Trophoblast cell (in vitro differentiated cells and primary cell): ENCODE results near the gene MTCL3.
"Not testable (repeated sequence)": the region's sequence is repeated elsewhere in the genome, so short reads cannot be mapped to it uniquely, and the experiment has no call there.

ENCODE experiments used
- DNase-seq, 2 donors: peaks; one replicate each; pipeline ENCODE4 v3.0.0-alpha.2; 2016
- H2AFZ ChIP-seq: 2 replicates; pipeline ENCODE4 v1.6.1; 2013; ENCODE audit warnings: low read length, moderate library complexity, mild to moderate bottlenecking; ENCODE audit not compliant: insufficient read depth, poor library complexity
- H2AK5ac ChIP-seq: 2 replicates; pipeline ENCODE4 v1.6.1; 2013; ENCODE audit warnings: mild to moderate bottlenecking, low read length
- H2BK120ac ChIP-seq: 2 replicates; pipeline ENCODE4 v1.6.1; 2013; ENCODE audit warnings: low read length, mild to moderate bottlenecking, moderate library complexity; ENCODE audit not compliant: insufficient read depth, poor library complexity
- H2BK12ac ChIP-seq: 2 replicates; pipeline ENCODE4 v1.6.1; 2013; ENCODE audit warnings: mild to moderate bottlenecking, low read length, moderate library complexity
- H2BK5ac ChIP-seq: 2 replicates; pipeline ENCODE4 v1.6.1; 2013; ENCODE audit warnings: low read length, low read depth, moderate library complexity, mild to moderate bottlenecking; ENCODE audit not compliant: poor library complexity
- H3K14ac ChIP-seq: 2 replicates; pipeline ENCODE4 v1.6.1; 2013; ENCODE audit warnings: mild to moderate bottlenecking, low read length
- H3K18ac ChIP-seq: 2 replicates; pipeline ENCODE4 v1.6.1; 2013; ENCODE audit warnings: mild to moderate bottlenecking, low read length
- H3K23ac ChIP-seq: 2 replicates; pipeline ENCODE4 v1.6.1; 2013; ENCODE audit warnings: low read length
- H3K27ac ChIP-seq: 2 replicates; pipeline ENCODE4 v1.5.1; 2013; ENCODE audit warnings: low read depth, mild to moderate bottlenecking, inconsistent platforms, low read length, moderate library complexity
- H3K27me3 ChIP-seq: 2 replicates; pipeline ENCODE4 v1.6.1; 2013; ENCODE audit warnings: inconsistent platforms, mild to moderate bottlenecking, low read length, moderate library complexity; ENCODE audit not compliant: insufficient read depth
- H3K36me3 ChIP-seq, 2 experiments: 1 replicate in 1 of 2; 2 replicates in 1 of 2; pipeline ENCODE4 v1.6.1; 2013; ENCODE audit warnings: low read length in 2 of 2, mild to moderate bottlenecking in 2 of 2, moderate library complexity in 1 of 2; ENCODE audit not compliant: insufficient read depth in 2 of 2, control insufficient read depth in 1 of 2
- H3K4ac ChIP-seq: 2 replicates; pipeline ENCODE4 v1.6.1; 2013; ENCODE audit warnings: low read depth, mild to moderate bottlenecking, low read length, moderate library complexity
- H3K4me1 ChIP-seq, 2 experiments: 1 replicate in 1 of 2; 2 replicates in 1 of 2; pipeline ENCODE4 v1.6.1; 2013; ENCODE audit warnings: low read length in 2 of 2, mild to moderate bottlenecking in 2 of 2, moderate library complexity in 1 of 2; ENCODE audit not compliant: insufficient read depth in 2 of 2, control insufficient read depth in 1 of 2
- H3K4me2 ChIP-seq: 2 replicates; pipeline ENCODE4 v1.6.1; 2013; ENCODE audit warnings: inconsistent platforms, mild to moderate bottlenecking, low read length, moderate library complexity
- H3K4me3 ChIP-seq: 2 replicates; pipeline ENCODE4 v1.5.1; 2013; ENCODE audit warnings: mild to moderate bottlenecking, low read depth, low read length, inconsistent platforms
- H3K79me1 ChIP-seq: one replicate; pipeline ENCODE4 v1.6.1; 2013; ENCODE audit warnings: low read length
- H3K79me2 ChIP-seq: 2 replicates; pipeline ENCODE4 v1.6.1; 2013; ENCODE audit warnings: low read length, mild to moderate bottlenecking; ENCODE audit not compliant: control insufficient read depth, insufficient read depth, poor library complexity
- H3K9ac ChIP-seq: 2 replicates; pipeline ENCODE4 v1.6.1; 2013; ENCODE audit warnings: mild to moderate bottlenecking, low read length
- H3K9me3 ChIP-seq: 2 replicates; pipeline ENCODE4 v1.6.1; 2013; ENCODE audit warnings: low read depth, mild to moderate bottlenecking, control low read depth, inconsistent platforms, low read length; ENCODE audit not compliant: insufficient read depth
- H4K12ac ChIP-seq: 2 replicates; pipeline ENCODE4 v1.6.1; 2013; ENCODE audit warnings: low read depth, mild to moderate bottlenecking, low read length, moderate library complexity
- H4K8ac ChIP-seq: 2 replicates; pipeline ENCODE4 v1.6.1; 2013; ENCODE audit warnings: low read depth, mild to moderate bottlenecking, low read length, moderate library complexity
- H4K91ac ChIP-seq: one replicate; pipeline ENCODE4 v1.6.1; 2013; ENCODE audit warnings: low read depth, mild to moderate bottlenecking, low read length, moderate library complexity
- WGBS: extraction: QIAGEN DNeasy Blood & Tissue Kit; methylation state at CpG from one replicate; pipeline ENCODE4 v1.1.7; 2013; ENCODE audit warnings: missing lambda C conversion rate; ENCODE audit not compliant: insufficient read length, insufficient coverage; ENCODE audit errors: extremely low coverage; 5-methylcytosine and 5-hydroxymethylcytosine counted together

The MTCL3 gene

DNA sequence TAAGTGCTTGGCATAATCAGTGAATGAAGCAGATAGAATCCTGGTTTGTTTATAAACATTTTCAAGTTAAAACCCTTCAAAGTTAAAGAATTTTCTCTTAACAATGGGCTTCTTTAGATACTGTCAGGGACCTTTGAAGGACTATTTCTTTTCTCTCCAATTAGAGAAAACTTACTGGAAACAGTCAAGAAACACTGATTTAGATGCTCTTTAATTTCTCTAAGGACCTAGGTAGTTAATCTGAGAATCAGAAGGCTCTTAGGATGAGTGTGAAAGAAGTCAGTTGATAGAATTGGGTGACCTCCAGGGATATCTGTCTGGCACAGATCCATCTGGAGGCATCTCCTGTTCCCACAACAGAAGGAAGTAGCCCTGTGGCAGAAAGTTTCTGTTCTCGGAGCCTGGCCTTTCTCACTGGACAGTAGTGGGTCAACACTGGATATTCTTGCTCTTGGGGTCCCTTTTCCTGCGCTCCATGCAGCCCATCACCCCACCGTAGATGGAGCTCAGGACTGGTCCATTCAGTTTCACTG, 82.5 kb downstream of the MTCL3 start:
- Histone ChIP-seq H2AFZ (no peak overlapping the region), H3K4me3 (no peak overlapping the region), H4K8ac (no peak overlapping the region), H3K4ac (no peak overlapping the region), H3K14ac (no peak overlapping the region), H3K4me2 (no peak overlapping the region), H3K27me3 (no peaks in the 10 kb centered on the region), H3K23ac (no peak overlapping the region), H3K36me3 (no peaks in the 10 kb centered on the region), H4K12ac (no peak overlapping the region), H3K79me1 (no peaks in the 10 kb centered on the region), H2BK120ac (no peak overlapping the region), H2AK5ac (no peak overlapping the region), H3K9ac (no peak overlapping the region), H4K91ac (no peak overlapping the region), H3K18ac (no peak overlapping the region), H2BK5ac (no peak overlapping the region), H3K79me2 (no peaks in the 10 kb centered on the region), H3K4me1 (no peaks in the 10 kb centered on the region), H3K27ac (no peak overlapping the region), H2BK12ac (no peak overlapping the region), H3K9me3 (no peaks in the 10 kb centered on the region)
- WGBS, result no CpG with 5 or more reads among the region's 3 CpGs
- DNase-seq, result no peak

DNA sequence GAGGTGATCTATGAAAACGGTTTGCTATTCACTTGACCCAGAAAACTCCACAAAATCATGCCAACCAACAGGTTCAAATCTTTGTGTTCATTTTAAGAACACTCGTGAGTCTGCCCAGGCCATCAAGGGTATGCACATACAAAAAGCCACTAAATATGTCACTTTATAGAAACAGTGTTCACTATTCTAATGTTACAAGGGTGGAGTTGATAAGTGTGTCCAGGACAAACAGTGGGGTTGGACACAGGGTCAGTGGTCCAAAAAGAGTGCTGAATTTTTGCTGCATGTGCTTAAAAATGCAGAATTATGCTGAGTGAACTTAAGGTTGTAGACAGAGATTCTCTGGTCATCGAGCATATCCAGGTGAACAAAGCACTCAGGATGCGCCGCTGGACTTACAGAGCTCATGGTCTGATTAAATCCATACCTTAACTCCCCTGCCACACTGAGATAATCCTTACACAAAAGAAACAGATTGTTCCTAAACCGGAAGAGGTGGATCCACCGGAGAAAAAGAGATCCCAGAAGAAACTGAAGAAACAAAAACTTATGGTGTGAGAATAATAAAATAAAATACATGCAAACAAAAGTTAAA, 83.4 kb downstream of the MTCL3 start:
- no peak overlapping the region for H3K9ac ChIP-seq
- H2BK5ac ChIP-seq, result no peak overlapping the region
- H4K12ac ChIP-seq, result no peak overlapping the region
- no peaks in the 10 kb centered on the region for H3K79me2 ChIP-seq
- H3K79me1 ChIP-seq, result no peaks in the 10 kb centered on the region
- no peak overlapping the region for H4K8ac ChIP-seq
- no peak overlapping the region for H3K4me3 ChIP-seq
- no peak overlapping the region for H3K18ac ChIP-seq
- no peak for DNase-seq
- no CpG with 5 or more reads among the region's 7 CpGs for WGBS
- no peaks in the 10 kb centered on the region for H3K27me3 ChIP-seq
- H3K23ac ChIP-seq, result no peak overlapping the region
- H3K14ac ChIP-seq, result no peak overlapping the region
- no peaks in the 10 kb centered on the region for H3K4me1 ChIP-seq
- no peaks in the 10 kb centered on the region for H3K9me3 ChIP-seq
- H4K91ac ChIP-seq, result no peak overlapping the region
- no peak overlapping the region for H2AFZ ChIP-seq
- H3K4ac ChIP-seq, result no peak overlapping the region
- H2BK12ac ChIP-seq, result no peak overlapping the region
- H3K27ac ChIP-seq, result no peak overlapping the region
- no peak overlapping the region for H3K4me2 ChIP-seq
- H2AK5ac ChIP-seq, result no peak overlapping the region
- no peaks in the 10 kb centered on the region for H3K36me3 ChIP-seq
- no peak overlapping the region for H2BK120ac ChIP-seq

DNA sequence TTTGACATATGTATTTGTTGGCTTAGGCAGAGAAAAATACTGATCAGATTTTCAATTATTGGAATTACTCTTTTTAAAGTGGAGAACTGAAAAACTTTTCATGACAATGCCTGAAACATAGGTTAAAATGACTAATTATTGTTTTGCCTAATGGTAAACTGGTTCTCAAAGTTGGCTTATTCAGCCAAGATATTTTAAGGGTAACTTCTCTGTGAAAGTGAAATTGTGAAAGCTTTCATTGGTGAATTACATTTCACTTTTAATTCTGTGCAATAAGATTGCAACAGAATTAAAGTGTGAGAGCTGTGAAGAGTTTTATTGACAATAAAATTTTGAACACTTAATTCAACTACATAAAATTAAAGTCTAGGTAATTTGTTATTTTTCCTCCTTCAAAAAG, 84.5 kb downstream of the MTCL3 start:
- H3K4me3 ChIP-seq, result no peak overlapping the region
- no peak overlapping the region for H4K12ac ChIP-seq

DNA sequence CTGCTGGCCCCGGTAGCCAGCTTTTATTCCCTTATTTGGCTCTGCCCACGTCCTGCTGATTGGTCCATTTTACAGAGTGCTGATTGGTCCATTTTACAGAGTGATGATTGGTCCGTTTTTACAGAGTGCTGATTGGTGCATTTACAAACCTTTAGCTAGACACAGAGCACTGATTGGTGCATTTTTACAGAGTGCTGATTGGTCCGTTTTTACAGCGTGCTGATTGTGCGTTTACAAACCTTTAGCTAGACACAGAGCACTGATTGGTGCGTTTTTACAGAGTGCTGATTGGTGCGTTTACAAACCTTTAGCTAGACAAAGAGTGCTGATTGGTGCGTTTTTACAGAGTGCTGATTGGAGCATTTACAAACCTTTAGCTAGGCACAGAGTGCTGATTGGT, 90.6 kb downstream of the MTCL3 start:
- not testable (repeated sequence) for DNase-seq, H3K9ac ChIP-seq, H2BK5ac ChIP-seq, H3K4me2 ChIP-seq, H3K18ac ChIP-seq, H3K4me1 ChIP-seq, H4K8ac ChIP-seq, H4K91ac ChIP-seq, H2AFZ ChIP-seq, H2AK5ac ChIP-seq, H3K27me3 ChIP-seq, H3K4me3 ChIP-seq, H3K79me1 ChIP-seq, H3K36me3 ChIP-seq, H2BK120ac ChIP-seq, H3K14ac ChIP-seq, H4K12ac ChIP-seq, H3K9me3 ChIP-seq, H3K79me2 ChIP-seq, H3K4ac ChIP-seq, H2BK12ac ChIP-seq, H3K27ac ChIP-seq, H3K23ac ChIP-seq
- WGBS, result no CpG with 5 or more reads among the region's 9 CpGs

More for the DNA sequence above, 84.5 kb downstream of the MTCL3 start:
- no peak overlapping the region for H4K8ac ChIP-seq
- no peak overlapping the region for H3K9ac ChIP-seq
- H3K79me1 ChIP-seq, result no peaks in the 10 kb centered on the region
- no peak overlapping the region for H3K27ac ChIP-seq
- H2AK5ac ChIP-seq, result no peak overlapping the region
- no peak overlapping the region for H2BK120ac ChIP-seq
- no peaks in the 10 kb centered on the region for H3K4me1 ChIP-seq
- H3K79me2 ChIP-seq, result no peaks in the 10 kb centered on the region
- H3K23ac ChIP-seq, result no peak overlapping the region
- no peaks in the 10 kb centered on the region for H3K27me3 ChIP-seq
- no peak overlapping the region for H2BK5ac ChIP-seq
- DNase-seq, result no peak
- H2BK12ac ChIP-seq, result no peak overlapping the region
- H3K36me3 ChIP-seq, result no peaks in the 10 kb centered on the region
- H2AFZ ChIP-seq, result no peak overlapping the region
- no peak overlapping the region for H4K91ac ChIP-seq
- no peak overlapping the region for H3K4ac ChIP-seq
- H3K4me2 ChIP-seq, result no peak overlapping the region
- H3K14ac ChIP-seq, result no peak overlapping the region
- no peak overlapping the region for H3K18ac ChIP-seq
- H3K9me3 ChIP-seq, result no peaks in the 10 kb centered on the region
